DMS53 treated with DMSO at 0.1 percent for 48 hours (cell line): ENCODE results near the gene SERPINI1.

Source experiments
- DNase-seq: peaks from one replicate; lab custom pipeline; 2025; ENCODE audit not compliant: unreplicated experiment; lab: John Stamatoyannopoulos, UW

Gene SERPINI1

DNA sequence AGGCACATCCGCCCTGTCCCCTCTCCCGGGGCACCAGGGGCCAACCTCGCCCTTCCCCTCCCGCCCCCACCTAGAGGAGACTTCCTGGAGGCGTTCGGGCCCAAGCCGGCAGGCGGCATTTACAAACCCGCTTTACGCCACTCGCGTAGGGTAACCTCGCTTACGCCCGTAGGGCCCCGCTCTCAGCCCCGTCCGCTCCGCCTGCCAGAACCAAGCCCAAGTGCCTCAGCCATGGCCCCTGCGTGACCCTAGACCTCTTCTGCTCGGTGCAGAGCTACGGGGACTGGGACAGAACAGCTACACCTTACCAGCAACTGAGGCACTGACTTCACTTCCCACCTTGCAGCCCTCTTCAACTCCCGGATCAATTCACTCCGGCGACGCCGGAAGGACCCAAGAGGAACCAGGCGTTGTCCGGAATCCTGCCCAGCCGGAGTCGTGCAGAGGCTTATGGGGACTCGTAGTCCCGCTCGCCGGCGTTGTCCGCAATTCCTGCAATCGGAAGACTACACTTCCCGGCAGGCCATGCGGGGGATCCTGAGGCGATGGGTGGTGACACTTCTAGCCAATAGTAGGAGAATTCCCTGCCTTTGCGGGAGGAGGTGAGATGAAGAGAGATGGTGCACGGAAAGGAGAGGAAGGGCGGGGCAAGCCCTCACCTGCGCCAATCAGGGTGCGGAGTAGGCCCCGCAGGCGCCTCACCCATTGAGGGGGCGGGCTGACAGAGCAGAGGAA, 856 bp upstream of the SERPINI1 start, which contains the start of gene PDCD10:
Gene PDCD10 (minus strand): TSS at position 395 of the 735 bp plus-strand sequence. CDS start 14,735 bp downstream, outside the sequence.
- DNase-seq: peak; percentile 95

DNA sequence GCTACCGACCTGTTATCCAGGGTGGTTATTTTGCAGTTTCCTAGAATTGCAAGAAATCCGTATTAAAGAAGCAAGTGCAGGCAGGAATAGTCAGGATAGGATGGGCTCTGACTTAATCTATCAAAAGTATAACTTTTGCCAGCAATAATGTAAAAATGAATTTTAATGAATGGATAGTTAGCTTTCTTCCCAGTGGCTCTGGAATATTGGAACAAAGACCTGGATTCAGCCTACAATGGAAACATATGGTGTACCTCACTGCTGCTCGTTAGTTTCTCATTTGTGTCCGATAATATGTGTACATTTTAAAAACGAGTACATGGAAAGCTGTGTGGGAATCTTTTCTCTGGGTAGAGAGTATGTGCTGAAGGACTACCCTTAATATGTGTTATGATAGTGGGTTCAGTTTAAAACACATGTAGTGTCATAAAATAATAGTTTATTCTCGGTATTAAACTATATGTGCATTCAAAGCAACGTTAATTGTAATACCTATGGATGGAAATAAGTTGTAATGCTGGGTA, 805 bp downstream of the SERPINI1 start:
- no peak for DNase-seq

DNA sequence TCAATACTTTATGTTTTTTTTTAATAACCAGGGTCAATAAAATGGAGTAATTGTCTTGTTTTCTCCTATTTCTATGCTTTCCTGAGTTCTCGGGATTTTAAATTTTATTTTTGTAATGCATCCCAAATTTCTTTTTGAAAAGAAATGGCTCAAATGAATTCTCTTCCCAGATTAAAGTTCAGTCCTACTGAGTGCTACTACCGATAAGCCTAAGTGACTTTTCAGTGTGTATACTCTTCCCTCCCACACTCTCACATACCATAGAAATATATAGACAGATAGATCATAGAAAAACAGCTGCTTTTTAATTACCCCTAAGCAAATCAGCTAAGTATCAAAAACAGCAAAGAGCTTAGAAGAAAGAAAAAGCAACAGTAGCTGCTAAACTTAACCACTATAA, 1.5 kb downstream of the SERPINI1 start:
- DNase-seq: no peak

DNA sequence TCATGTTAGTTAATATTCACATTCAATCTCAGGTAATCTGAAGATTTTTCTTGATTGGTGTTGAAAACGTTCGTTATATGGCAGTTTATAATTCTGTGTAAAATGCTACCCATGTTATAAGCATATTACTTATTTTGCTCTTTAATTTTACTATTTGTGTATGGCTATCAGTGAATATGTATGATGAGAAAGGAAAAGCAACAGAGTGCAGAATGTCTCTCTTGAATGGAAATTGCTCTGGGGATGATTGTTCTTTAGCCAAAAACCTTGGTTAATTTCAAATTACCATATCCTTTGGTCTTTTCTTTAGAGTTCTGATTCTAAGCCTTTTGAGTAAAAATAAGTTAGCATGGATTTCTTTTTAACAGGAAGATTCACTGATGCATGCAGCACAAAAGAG, 2.5 kb downstream of the SERPINI1 start:
- no peak for DNase-seq

DNA sequence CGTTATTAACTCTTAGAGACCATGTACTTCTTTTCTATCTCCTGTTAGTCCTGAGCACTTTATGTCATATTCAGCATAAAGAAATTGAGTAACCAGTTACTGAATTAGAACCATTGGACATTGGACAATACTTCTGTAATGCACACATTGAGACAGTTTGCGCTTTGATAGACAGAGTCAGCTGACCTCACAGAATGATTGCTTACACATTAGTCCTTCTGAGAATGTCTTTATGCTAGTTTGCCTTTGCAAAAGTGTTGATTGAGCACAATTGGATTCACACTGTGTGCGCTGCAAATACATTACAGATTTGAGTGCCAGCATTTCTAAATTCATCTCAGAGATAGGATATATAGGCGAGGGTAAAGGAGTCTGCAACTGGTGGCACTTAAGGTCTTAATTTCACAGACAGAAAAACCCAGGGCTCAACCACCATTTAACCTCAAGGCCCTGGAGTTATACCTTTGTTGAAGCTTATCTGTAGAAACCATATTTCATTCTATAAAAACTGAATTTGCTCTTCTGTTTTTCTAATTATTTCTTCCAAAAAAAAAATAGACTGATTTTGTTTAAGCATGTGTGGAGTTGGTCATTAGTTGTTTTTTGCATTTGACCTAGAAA, 3.8 kb downstream of the SERPINI1 start:
- no peak for DNase-seq

DNA sequence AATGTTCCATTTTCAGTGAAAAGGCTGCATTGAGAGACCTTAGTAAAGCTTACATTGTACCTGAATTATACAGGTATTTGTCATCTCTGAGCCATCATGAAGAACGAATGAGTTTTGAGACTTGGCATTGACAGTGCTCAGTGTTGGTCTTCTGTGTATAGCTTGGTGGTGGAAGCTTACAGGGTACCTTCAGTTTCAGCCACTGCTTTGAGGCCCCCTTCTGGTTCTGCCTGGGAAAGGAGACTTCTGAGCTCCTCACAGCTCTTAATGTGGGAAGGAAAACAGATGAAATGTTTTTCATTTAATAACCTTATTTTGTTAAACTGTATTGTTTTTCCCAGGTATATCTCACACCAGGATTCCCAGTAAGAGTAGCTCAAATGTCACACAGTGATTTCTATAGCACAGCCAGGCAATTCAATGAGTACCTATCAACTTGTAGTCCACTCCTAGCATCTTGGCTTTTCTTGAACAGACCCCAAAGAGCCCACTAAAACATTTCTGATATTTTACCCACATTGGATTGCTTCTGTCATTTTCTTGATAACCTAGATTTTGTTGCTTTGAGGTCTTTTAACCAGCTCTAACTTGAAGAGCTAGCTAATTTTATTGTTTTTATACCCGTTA, 5.6 kb downstream of the SERPINI1 start:
- no peak for DNase-seq

DNA sequence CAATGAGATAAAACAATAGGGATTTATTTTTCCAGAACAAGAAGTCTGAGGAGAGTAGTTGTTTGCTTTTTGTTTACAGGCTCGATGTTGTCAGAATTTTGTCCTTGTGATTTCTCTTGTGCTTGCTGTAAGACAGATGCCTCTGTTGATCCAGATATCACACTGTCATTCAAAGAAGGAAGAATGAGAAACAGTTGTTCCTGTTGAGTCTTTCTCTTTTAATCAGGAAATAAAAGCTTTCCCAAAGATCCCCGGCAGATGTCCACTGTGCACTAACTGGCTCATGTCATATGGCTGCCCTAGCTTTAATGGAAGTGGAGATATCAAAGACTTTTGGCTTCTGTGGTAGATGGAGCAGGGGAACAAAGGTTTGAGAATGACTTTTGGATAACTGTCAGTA, 6.8 kb downstream of the SERPINI1 start:
- DNase-seq: no peak

DNA sequence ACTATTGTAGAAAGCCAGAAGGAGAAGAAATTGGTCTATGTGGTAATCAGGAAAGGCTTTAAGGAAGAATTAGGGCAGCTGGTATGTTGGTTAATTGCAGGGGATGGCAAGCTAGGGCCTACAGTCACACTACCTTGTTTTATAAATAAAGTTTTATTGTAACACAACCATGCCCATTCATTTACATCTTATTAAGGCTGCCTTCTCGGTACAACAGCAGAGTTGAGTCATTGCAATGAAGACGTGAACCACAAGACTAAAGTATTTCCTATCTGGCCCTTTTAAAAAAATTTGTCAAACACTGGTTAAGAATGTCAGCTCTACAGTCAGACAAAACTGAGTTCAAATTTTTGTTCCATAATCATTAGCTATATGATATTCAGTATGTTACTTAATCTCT, 8.3 kb downstream of the SERPINI1 start:
- no peak for DNase-seq

DNA sequence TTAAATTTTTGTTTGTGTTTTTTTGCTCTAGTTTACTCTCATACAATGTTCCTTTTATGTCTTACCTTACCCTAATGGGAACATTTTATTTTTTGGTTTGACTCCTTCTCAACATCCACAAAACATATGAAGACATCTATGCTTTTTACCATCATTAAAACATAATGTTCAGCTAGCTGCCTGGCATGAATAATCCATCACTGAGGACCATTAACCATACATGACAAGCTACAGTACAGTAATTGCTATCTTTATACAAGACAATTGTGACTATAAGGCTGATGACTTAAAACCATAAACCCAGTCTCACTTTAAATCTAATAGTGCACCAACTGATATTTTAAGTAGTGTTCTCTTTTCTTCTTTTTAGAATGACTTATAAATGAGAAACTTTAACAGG, 13.7 kb downstream of the SERPINI1 start:
- DNase-seq: no peak

DNA sequence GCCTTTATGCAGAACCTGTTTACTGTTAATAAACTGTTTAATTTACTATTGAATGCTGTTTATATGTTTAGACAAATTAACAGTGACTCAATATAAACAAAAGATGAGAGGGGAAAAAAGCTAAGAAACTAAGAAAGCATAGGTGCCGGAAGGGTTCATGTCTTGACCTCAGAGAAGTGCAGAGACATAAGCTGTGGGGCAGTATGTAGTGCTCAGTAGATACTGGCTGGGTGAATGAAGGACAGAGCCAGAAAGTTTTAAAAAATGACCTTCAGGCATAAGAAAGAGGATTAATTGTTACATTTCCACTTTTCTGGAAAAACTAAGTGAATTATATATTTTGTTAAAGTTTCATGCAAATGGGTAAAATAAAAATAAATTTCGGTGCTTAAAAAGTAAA, 14.2 kb downstream of the SERPINI1 start:
- no peak for DNase-seq

DNA sequence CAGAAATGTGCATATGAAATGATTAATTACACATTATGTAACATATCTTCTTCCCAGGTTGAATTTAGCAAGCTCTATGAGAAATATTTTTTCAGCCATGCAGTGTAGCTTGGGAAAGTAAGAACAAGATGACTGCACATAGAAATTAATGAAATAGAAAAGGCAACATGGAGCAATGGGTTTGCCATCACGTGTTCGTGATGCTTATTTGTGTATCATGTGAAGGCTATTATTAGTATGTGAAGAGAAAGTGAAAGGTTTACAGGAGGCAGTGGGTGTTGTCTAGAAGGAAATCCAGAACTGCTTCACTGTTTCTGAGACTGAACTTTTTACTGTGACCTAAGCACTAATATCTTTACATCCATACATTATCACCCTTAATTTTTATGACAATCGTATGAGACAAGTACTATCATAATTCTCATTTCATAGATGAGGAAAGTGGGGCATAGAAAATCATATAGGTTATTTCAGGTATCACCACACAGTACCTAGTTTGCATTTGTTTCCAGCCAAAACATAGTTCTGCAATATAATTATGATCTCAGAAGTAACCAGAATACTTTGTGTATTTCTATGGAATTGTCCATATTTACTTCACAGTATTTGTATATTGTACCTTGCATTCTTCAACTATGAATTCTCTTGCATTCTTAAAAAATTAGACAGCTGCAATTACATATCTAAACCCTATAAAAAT, 14.9 kb downstream of the SERPINI1 start:
- DNase-seq: no peak

DNA sequence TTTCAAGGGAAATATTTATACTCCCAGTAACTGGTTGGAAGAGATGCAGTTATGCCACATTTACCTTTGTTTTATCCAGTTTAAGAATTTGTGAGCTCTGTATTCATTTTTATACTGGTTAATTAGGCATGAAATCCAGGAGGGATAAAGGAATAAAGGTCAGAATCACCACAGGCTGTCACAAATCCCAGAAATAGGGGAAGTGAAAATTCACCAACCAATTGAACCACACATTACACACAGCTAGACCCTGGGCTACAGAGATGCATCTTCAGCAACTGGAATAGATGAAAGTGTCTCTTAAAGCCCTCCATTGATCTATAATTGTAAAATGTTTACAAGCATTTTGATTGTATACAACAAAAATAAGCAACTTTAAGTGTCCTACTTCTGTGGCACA, 18.5 kb downstream of the SERPINI1 start:
- DNase-seq: no peak

DNA sequence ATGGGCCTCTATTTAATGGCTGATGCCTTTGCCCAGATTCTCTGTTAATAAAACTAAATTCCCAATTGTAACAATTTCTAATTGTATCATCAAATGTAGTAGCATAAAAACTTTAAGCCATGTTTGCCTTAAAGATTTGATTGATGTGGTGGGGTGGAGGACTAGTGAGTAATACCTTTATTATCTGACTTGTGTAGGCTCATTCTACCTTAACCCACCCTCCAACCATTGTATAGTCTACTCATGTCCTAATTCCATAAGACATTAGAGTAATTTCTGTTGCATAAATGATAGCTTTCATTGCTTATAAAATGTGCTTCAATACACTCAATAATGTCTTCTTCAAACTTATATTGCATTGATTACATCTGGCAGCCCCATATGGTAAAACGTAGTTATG, 25.8 kb downstream of the SERPINI1 start:
- no peak for DNase-seq

DNA sequence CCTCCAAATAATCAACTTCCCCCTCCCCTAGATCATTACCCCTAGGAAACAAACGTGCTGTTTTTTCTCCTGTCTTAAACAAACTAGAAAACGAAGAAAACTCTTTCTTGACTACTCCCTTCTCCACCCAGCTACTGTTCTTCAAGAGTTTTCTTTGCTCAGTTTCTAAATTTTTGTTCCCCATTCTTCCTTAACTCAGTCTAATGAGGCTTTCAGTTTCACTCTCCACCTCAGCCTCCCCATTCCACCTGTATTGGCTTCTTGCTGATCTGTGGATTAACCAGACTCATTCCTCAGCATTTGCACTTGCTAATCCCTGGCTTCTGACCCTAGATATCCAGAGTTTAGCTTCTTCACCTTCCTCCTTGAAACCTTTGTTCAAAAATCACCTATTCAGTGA, 26.8 kb downstream of the SERPINI1 start:
- DNase-seq: no peak

DNA sequence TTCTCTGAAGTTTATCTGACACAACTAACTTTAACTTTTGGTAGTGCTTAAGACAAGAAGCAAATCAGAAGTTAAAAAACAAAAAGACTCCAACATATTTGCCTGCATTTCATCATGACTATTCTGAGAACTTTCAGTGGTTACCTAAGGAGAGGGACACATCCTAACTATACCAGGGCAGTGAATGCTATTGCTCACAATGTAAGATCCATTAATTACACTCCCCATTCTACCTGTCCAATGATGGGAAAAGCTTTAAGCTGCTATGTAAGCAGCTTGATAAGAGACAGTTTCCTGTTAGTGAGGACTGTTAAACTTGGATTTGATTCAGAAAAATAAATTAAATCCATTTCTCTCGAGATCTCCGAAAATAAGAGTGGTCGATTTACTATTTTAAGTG, 37.5 kb downstream of the SERPINI1 start:
- DNase-seq: no peak

DNA sequence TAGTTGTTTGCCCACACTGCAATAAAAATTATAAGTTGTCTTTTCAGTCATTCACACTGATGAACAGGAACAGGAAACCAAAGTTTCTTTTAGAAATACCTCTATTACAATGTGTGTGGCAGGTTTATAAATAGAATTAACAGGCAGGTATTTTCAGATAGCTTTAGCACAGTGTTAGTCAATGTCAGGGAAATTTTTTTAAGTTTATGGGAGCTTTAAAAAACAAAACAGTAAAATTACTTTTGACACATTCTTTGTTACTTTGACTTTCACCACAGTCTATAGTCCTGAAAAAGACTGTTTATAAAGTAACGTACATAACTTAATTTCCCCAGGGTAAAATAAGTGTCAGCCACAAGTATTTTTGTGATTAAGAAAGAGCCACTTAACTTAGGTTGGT, 38.1 kb downstream of the SERPINI1 start:
- no peak for DNase-seq

DNA sequence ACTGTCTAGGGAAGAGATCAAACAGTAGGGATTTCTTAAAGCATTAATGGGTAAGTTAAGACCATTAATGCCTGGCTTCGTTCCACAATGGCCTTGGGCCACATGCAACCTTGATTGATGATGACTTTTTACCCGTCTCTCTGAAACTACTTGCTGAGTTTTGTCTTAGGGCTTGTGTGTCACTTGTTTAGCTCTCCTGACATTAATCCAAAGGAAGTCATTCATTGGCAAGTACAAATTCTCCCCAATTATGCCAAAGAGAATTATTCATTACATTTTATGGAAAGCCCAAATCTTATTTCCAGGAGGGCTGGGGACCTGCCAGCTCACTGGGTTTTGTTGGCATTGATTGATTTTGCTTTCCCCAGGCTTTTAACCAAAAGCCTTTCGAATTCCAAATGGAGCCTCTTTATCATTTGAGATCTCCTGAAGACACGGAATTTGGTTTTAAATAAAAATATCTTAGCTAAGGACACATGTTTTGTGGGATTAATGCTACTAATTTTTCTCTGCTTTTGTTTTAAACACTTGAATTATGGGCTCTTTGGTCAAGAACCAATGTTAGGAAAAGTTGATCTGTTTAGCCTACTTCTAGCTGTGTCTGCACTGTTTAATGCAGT, 40.7 kb downstream of the SERPINI1 start:
- DNase-seq: no peak

DNA sequence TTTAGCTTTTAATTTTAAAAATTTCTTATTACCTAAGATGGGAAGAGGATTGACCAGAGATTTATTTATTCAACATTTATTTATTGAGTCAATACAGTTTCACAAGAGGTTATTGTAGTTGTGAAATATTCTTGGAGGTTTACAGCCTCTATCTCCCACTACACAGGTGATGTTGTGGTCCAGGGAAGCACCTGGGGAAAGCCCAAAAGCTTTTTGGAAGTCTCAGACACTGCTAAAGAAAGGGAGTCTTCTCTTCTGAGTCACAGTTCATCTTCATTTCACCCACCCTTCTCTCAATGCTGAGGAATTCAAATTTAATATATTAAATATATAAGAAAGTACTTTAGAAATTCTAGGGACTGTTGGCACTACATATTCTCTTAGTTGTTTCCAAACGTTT, 41.8 kb downstream of the SERPINI1 start:
- DNase-seq: no peak

DNA sequence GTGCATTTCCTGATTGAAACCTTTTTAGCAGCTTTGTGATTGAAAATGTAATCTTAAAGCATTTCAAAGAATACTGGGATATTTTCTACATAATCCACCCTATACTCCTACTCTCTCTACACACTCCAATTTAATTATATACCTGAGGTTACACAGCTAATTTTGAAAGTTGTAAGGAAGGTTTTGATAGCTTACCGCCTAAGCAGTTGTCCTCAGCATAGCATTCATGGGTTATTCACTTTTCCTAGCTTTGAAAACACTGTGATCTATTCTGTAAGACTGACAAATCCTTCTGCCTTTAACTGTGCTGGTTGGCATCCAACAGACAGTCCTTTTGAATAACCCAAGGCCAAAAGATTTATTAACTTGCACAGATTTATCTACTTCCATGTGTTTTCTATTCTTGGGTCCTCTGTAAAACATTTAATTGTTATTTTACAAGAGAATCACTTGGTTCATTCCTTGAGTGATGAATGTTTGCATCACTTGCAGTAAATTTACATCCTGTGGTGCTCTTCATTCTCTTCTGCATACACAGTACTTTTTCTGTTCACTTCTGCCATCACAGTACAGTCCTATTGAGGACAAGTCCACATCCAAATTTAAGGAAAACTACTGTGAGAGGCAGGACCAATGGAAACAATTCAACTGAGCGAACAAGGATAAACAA, 44.8 kb downstream of the SERPINI1 start:
- DNase-seq: no peak

DNA sequence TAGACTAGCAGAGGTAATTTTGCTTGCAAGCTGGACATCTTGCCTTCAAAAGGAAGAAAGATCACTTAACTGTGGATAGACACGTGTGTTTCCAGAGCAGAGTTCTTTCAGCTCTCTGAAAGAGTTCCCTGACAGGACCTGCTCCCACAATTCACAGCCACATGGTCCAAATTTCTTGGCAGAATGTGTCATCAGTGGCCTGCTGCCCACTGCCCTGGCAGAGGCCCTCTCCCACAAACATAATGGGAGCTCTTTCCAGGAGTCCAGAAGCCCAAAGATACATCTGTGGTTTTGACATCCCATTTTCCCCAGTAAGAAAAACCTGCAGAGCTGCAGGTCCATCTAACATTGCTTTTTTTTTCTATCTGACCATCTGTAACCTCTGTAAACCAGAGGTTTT, 48.3 kb downstream of the SERPINI1 start:
- no peak for DNase-seq

DNA sequence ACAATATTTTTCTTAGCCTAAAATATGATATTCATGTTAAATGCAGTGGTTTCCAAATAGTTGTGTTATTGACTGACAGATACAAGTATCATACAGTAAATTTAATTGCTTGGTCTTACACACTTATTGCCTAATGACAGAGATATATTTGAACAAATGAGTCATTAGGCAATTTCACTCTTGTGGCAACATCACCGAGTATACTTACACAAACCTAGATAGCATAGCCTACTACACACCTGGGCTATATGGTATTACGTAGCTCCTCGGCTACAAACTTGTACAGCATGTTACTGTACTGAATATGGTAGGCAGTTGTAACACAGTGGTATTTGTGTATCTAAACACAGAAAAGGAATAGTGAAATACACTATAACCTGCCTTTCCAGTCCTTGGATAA, 50.3 kb downstream of the SERPINI1 start:
- peak; percentile 27 for DNase-seq
